ENCODE measurements around the gene LRIG1.
A peak's percentile ranks its signal among the peaks of the same experiment; 100 is the strongest.

LRIG1 gene

GRCh38 chr3:66444146-66444644 lies 56.6 kb downstream of the LRIG1 start:
- H3K4me3 ChIP-seq (ENCODE audit: low read depth, low read length): no peak overlapping the region
- no peak for DNase-seq (ENCODE audit: low read depth)
- TF ChIP-seq, protein P1, sequence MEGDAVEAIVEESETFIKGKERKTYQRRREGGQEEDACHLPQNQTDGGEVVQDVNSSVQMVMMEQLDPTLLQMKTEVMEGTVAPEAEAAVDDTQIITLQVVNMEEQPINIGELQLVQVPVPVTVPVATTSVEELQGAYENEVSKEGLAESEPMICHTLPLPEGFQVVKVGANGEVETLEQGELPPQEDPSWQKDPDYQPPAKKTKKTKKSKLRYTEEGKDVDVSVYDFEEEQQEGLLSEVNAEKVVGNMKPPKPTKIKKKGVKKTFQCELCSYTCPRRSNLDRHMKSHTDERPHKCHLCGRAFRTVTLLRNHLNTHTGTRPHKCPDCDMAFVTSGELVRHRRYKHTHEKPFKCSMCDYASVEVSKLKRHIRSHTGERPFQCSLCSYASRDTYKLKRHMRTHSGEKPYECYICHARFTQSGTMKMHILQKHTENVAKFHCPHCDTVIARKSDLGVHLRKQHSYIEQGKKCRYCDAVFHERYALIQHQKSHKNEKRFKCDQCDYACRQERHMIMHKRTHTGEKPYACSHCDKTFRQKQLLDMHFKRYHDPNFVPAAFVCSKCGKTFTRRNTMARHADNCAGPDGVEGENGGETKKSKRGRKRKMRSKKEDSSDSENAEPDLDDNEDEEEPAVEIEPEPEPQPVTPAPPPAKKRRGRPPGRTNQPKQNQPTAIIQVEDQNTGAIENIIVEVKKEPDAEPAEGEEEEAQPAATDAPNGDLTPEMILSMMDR (conservative IDR thresholded peaks at IDR 0.05; ENCODE audit: low read depth, low read length): no peak

DNA sequence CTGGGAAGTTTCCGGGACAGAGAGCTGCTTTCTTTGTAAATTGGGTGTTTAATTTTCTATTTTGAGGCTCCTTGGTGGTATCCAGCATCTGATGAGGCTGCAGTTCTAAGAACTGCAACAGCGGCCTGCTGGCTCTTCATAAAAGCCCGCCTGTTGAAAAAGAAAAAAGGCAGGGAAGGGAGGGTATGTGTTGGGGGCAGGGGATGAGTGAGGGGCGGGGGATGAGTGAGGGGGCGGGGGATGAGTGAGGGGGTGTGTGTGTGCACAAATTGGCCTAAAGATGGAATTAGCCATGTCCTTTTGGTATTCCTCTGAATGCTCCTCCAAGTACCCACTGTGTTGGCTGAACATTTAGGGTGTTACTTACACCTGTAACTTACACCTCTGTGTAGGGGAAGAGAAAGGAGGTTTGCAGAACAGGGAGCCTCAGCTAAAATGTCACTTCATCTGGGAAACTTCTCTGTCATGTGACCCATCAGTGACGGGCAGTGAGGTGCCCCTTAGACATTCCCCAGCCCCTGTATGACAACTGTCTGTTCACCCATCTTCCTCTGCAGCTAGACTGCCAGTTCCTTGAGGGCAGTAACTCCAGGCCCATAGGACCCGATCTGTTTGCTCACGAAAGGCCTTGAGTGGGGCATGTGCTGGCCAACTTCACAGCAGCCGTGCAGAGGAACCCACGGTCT lies 57.6 kb downstream of the LRIG1 start:
- H3K4me3 ChIP-seq (ENCODE audit: low read depth, low read length): no peak overlapping the region
- TF ChIP-seq, protein P1 (conservative IDR thresholded peaks at IDR 0.05; ENCODE audit: low read depth, low read length): no peak

DNA sequence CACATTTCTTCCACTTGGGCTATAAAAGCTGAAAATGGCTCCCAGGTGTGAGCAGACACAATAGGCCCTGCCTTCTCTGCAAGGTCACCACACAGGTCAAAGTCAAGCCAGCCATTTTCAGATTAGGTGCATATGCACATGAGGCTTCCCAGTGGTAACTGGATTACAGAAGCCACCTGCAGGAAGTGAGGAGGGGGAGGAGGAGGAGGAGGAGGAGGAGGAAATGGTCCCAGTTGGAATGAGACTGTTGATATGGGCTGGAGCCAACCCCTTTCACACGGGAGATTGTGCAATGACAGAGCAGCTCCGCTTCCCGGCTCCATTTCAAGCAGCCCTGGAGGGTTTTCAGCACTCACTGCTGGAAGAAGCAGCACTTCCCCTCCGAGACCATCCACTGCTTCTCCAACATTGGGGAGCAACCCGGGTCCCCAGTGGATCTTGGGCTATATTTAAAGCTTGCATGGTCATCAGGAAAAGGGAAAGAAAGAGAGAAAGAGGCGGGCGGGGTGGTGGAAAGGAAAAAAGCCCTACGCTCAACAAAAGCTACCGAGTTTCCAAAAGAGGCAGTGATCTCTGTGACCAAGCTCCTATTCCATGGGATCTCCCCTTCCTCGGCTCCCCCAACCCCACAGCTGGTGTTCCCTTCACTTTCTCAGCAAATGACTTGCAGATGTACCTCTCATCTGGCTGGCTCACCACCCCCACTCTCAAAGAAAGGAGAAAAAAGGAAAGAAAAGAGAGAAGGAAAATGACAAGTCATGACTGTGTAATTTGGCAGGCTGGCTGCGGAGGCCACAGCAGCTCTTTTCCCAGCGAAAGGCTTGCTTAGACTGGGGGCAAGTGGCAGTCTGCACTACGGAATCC lies 58.3 kb downstream of the LRIG1 start:
- H3K4me3 ChIP-seq (ENCODE audit: low read depth, low read length): no peak overlapping the region
- TF ChIP-seq, protein P1 (conservative IDR thresholded peaks at IDR 0.05; ENCODE audit: low read depth, low read length): no peak
- DNase-seq (ENCODE audit: low read depth): peak; percentile 78

More for the DNA sequence above, 57.6 kb downstream of the LRIG1 start:
- DNase-seq (ENCODE audit: low read depth): no peak

GRCh38 chr3:66441692-66442091 lies 59.1 kb downstream of the LRIG1 start:
- no peak for DNase-seq (ENCODE audit: low read depth)
- TF ChIP-seq, protein P1 (conservative IDR thresholded peaks at IDR 0.05; ENCODE audit: low read depth, low read length): no peak
- H3K4me3 ChIP-seq (ENCODE audit: low read depth, low read length): no peak overlapping the region

- TF ChIP-seq, protein P1 (conservative IDR thresholded peaks at IDR 0.05; ENCODE audit: low read depth, low read length): no peak
- DNase-seq (ENCODE audit: low read depth): peak; percentile 47
- no peak overlapping the region for H3K4me3 ChIP-seq (ENCODE audit: low read depth, low read length)
These were observed 59.7 kb downstream of the LRIG1 start for GRCh38 chr3:66441129-66441528.

DNA sequence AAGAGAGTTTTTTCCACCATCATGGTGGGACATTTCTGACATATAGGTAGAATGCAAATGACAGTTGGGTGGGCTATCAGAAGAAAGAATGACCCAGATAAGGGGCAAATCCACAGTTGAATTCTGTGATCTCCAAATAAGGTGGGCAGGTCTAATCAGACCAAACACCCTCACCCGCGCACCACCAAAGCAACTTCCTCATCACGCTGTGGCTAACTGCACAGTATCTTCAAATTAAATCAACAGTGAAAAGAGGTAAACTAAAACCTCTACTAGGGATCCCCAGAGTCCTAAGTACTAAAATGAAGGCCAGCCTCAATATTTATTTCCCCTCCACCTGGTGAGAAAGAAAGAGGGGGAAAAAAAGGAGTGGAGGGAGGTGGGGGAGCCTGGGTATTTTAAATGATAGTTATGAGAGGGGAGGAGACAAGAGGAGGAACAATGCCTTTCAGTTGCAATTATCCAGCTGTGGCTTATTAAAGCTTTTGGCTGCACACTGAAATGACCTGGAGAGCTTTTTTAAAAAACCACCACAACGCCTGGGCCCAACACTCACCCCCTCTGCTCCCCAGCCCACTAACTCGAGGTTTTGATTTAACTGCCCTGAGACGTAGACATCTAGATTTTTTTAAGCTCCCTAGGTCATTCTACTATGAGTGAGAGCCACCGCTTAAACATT lies 61.0 kb downstream of the LRIG1 start:
- no peak for DNase-seq (ENCODE audit: low read depth)
- H3K4me3 ChIP-seq (ENCODE audit: low read depth, low read length): no peak overlapping the region
- TF ChIP-seq, protein P1 (conservative IDR thresholded peaks at IDR 0.05; ENCODE audit: low read depth, low read length): no peak
